Keratinocyte (primary cell): ENCODE data around the gene CEBPZ. TPM values are rescaled to one million over a fixed set of nuclear protein-coding genes. Genes with fewer than 3 reads are reported as not detected.

Experiments
- DNase-seq: peaks from one replicate; pipeline ENCODE4 v3.0.0-alpha.2; 2011; ENCODE audit warnings: low read depth, missing footprints, low spot score
- FAIRE-seq: peaks from 2 replicates; lab custom pipeline; 2011; peaks lifted over from hg19 to GRCh38; lab: Jason Lieb, UNC
- H2AFZ ChIP-seq: 2 replicates; pipeline ENCODE4 v1.6.0; 2012; ENCODE audit warnings: low read length, control low read depth, inconsistent platforms; ENCODE audit not compliant: control insufficient read depth
- H3K27ac ChIP-seq: 2 replicates; pipeline ENCODE4 v1.5.1; 2011; ENCODE audit warnings: low read length; ENCODE audit not compliant: control insufficient read depth, insufficient read depth
- H3K27me3 ChIP-seq: 3 replicates; pipeline ENCODE4 v1.6.0; 2011; ENCODE audit warnings: low read length; ENCODE audit not compliant: control insufficient read depth, insufficient read depth; ENCODE audit errors: extremely low read depth
- H3K36me3 ChIP-seq, 2 experiments: 2 replicates in 1 of 2; 3 replicates in 1 of 2; pipeline ENCODE4 v1.5.1; 2011; ENCODE audit warnings: low read length in 2 of 2, mild to moderate bottlenecking in 1 of 2; ENCODE audit not compliant: control insufficient read depth in 2 of 2, insufficient read depth in 2 of 2; ENCODE audit errors: extremely low read depth in 1 of 2
- H3K4me1 ChIP-seq: 3 replicates; pipeline ENCODE4 v1.5.1; 2011; ENCODE audit warnings: low read length; ENCODE audit not compliant: control insufficient read depth, insufficient read depth; ENCODE audit errors: extremely low read depth
- H3K4me2 ChIP-seq: 3 replicates; pipeline ENCODE4 v1.6.0; 2011; ENCODE audit warnings: low read depth, low read length; ENCODE audit not compliant: control insufficient read depth, insufficient read depth; ENCODE audit errors: extremely low read depth
- H3K4me3 ChIP-seq, 3 experiments: fragments of 200-600 bp in 1 of 3; sonication (generic) in 1 of 3; 2 replicates in 2 of 3; 3 replicates in 1 of 3; pipeline ENCODE4 v1.5.1; 2011 to 2016; ENCODE audit warnings: low read length in 3 of 3, mild to moderate bottlenecking in 3 of 3, control low read depth in 2 of 3, inconsistent platforms in 1 of 3, low read depth in 1 of 3, mixed read lengths in 1 of 3, mixed run types in 1 of 3, moderate library complexity in 1 of 3; ENCODE audit not compliant: control insufficient read depth in 2 of 3, insufficient read depth in 2 of 3; ENCODE audit errors: extremely low read depth in 1 of 3
- H3K79me2 ChIP-seq: 2 replicates; pipeline ENCODE4 v1.6.0; 2012; ENCODE audit warnings: low read length; ENCODE audit not compliant: control insufficient read depth, insufficient read depth
- H3K9ac ChIP-seq: 3 replicates; pipeline ENCODE4 v1.6.0; 2011; ENCODE audit warnings: low read length; ENCODE audit not compliant: control insufficient read depth, insufficient read depth; ENCODE audit errors: extremely low read depth
- H3K9me1 ChIP-seq: 3 replicates; pipeline ENCODE4 v1.6.0; 2011; ENCODE audit warnings: low read length; ENCODE audit not compliant: control insufficient read depth, insufficient read depth; ENCODE audit errors: extremely low read depth
- H3K9me3 ChIP-seq: 2 replicates; pipeline ENCODE4 v1.5.1; 2012; ENCODE audit warnings: low read depth, low read length; ENCODE audit not compliant: control insufficient read depth
- H4K20me1 ChIP-seq: 3 replicates; pipeline ENCODE4 v1.6.0; 2011; ENCODE audit warnings: low read length; ENCODE audit not compliant: control insufficient read depth, insufficient read depth; ENCODE audit errors: extremely low read depth
- CTCF ChIP-seq, 3 experiments: IDR thresholded peaks in 1 of 3; conservative IDR thresholded peaks in 1 of 3; optimal IDR thresholded peaks in 1 of 3; 2 replicates in 2 of 3; 3 replicates in 1 of 3; pipeline versions ENCODE3 to v1.5.1; 2011; ENCODE audit warnings: low read length in 3 of 3, mild to moderate bottlenecking in 3 of 3, moderate library complexity in 2 of 3, control low read depth in 1 of 3, inconsistent platforms in 1 of 3; ENCODE audit not compliant: insufficient read depth in 2 of 3; ENCODE audit errors: extremely low read depth in 1 of 3
- EZH2 ChIP-seq: IDR thresholded peaks from one replicate; pipeline ENCODE4 v1.6.1; 2012; ENCODE audit warnings: inconsistent platforms, mild to moderate bottlenecking, low read length, moderate library complexity
- dilution Hi-C: fragments of 300-500 bp; cut with MboI; formaldehyde crosslinking; loops from one replicate; pipeline ENCODE4 v1.7.0; 2020; ENCODE audit warnings: low sequenced_read_pairs; ENCODE audit not compliant: extremely low pct_ligation_motif_present
- polyA plus RNA-seq, 5 experiments: library from polyadenylated mRNA; depleted of rRNA in 3 of 5; stranded (reverse) in 3 of 5; stranded (forward) in 1 of 5; unstranded in 1 of 5; fragments of >200 nt; gene quantifications; 1 replicate in 1 of 5; 2 replicates in 3 of 5; 3 replicates in 1 of 5; pipeline versions ENCODE4 v1.2.1 to v1.2.3, GENCODE V29; 2011 to 2012; ENCODE audit warnings: missing spikeins in 2 of 5, low read depth in 1 of 5, low replicate concordance in 1 of 5

CEBPZ gene
- polyA plus RNA-seq, 1 donor (not counting 4 experiments of a cell fraction or from before 2014, with no cell fraction given) = 33.8 TPM

- TF ChIP-seq EZH2 = no peak
- TF ChIP-seq CTCF (optimal IDR thresholded peaks at IDR 0.05 in 1 of 3, IDR thresholded peaks at IDR 0.05 in 1 of 3, conservative IDR thresholded peaks at IDR 0.05 in 1 of 3; ENCODE audit: extremely low read depth in 1 of 3, insufficient read depth in 2 of 3, low read length in 3 of 3) = no peak
- Histone ChIP-seq H3K9me3 (no peaks in the 10 kb centered on the region), H3K36me3 (peaks cover 9 to 29% of the 10 kb centered on the region in 2 experiments), H3K4me3 (no peak overlapping the region), H3K79me2 (no peaks in the 10 kb centered on the region), H2AFZ (no peak overlapping the region), H3K9me1 (no peaks in the 10 kb centered on the region), H3K27ac (no peak overlapping the region), H3K4me2 (no peak overlapping the region), H3K4me1 (no peaks in the 10 kb centered on the region), H3K27me3 (no peaks in the 10 kb centered on the region), H3K9ac (no peak overlapping the region), H4K20me1 (no peaks in the 10 kb centered on the region)
- DNase-seq (no peak), FAIRE-seq (no peak)
- dilution Hi-C loops = no loop called here
Observed at GRCh38 chr2:37250869-37251740, 19.7 kb upstream of the CEBPZ start.

- Histone ChIP-seq H3K27ac (no peak overlapping the region), H3K9ac (no peak overlapping the region), H3K9me1 (no peaks in the 10 kb centered on the region), H4K20me1 (no peaks in the 10 kb centered on the region), H3K36me3 (peaks cover 9 to 23% of the 10 kb centered on the region in 2 experiments), H3K4me1 (no peaks in the 10 kb centered on the region), H3K9me3 (no peaks in the 10 kb centered on the region), H3K27me3 (no peaks in the 10 kb centered on the region), H2AFZ (no peak overlapping the region), H3K4me2 (no peak overlapping the region), H3K4me3 (no peak overlapping the region), H3K79me2 (no peaks in the 10 kb centered on the region)
- no peak for DNase-seq
- TF ChIP-seq CTCF (optimal IDR thresholded peaks at IDR 0.05 in 1 of 3, IDR thresholded peaks at IDR 0.05 in 1 of 3, conservative IDR thresholded peaks at IDR 0.05 in 1 of 3; ENCODE audit: extremely low read depth in 1 of 3, insufficient read depth in 2 of 3, low read length in 3 of 3) = no peak
- no peak for TF ChIP-seq EZH2
- FAIRE-seq = no peak
- dilution Hi-C loops = no loop called here
Observed at GRCh38 chr2:37246205-37246604, 14.8 kb upstream of the CEBPZ start.
